IMR-90 (cell line): ENCODE results near the gene UPF1. TPM values are rescaled to one million over a fixed set of nuclear protein-coding genes. Genes with fewer than 3 reads are reported as not detected.

Experiments
- ATAC-seq: fragments of 200-7000 bp; cut with Tn5 transposase; 2 replicates; pipeline ENCODE4 v1.9.1; 2020; ENCODE audit warnings: low read depth, mild to moderate bottlenecking, moderate library complexity
- BruUV-seq: library from RNA; stranded (reverse); fragments of 400-500 nt; replicated peaks from 2 replicates; lab custom pipeline; 2021; lab: Mats Ljungman, UMichigan
- CTCF ChIA-PET: fragments of 300-600 bp; formaldehyde crosslinking; extraction: SDS; loops from one replicate; lab custom pipeline; 2021; ENCODE audit warnings: antibody characterized with exemption; lab: Yijun Ruan, JAX
- POLR2A ChIA-PET: fragments of 300-600 bp; sonication (Branson Sonifier 250); formaldehyde crosslinking; loops from one replicate; lab custom pipeline; 2022; ENCODE audit warnings: antibody characterized with exemption; ENCODE audit not compliant: unreplicated experiment; lab: Charles Lee
- DNase-seq: peaks from one replicate; pipeline ENCODE4 v3.0.0; 2013
- H2AFZ ChIP-seq: replicated peaks from 2 replicates; pipeline ENCODE3; 2013; ENCODE audit warnings: low read length, mild to moderate bottlenecking; ENCODE audit not compliant: poor library complexity
- H2AK5ac ChIP-seq: 2 replicates; pipeline ENCODE4 v1.6.1; 2013; ENCODE audit warnings: low read depth, low read length, inconsistent platforms
- H2AK9ac ChIP-seq: replicated peaks from 2 replicates; pipeline ENCODE3; 2013; ENCODE audit warnings: mild to moderate bottlenecking, low read depth, low read length, moderate library complexity; ENCODE audit not compliant: poor library complexity
- H2BK120ac ChIP-seq: 2 replicates; pipeline ENCODE4 v1.6.1; 2013; ENCODE audit warnings: low read depth, low read length, inconsistent platforms
- H2BK15ac ChIP-seq: 3 replicates; pipeline ENCODE4 v1.6.1; 2013; ENCODE audit warnings: low read depth, low read length, inconsistent platforms
- H2BK20ac ChIP-seq: 2 replicates; pipeline ENCODE4 v1.6.1; 2013; ENCODE audit warnings: low read depth, mild to moderate bottlenecking, inconsistent platforms, low read length, moderate library complexity
- H2BK5ac ChIP-seq: 2 replicates; pipeline ENCODE4 v1.6.1; 2013; ENCODE audit warnings: mild to moderate bottlenecking, low read depth, low read length, inconsistent platforms; ENCODE audit not compliant: poor library complexity, severe bottlenecking
- H3K14ac ChIP-seq: replicated peaks from 2 replicates; pipeline ENCODE4 v1.6.1; 2013; ENCODE audit warnings: low read depth, low read length, inconsistent platforms
- H3K18ac ChIP-seq: 2 replicates; pipeline ENCODE4 v1.6.1; 2013; ENCODE audit warnings: low read depth, low read length, control low read depth
- H3K23ac ChIP-seq: 2 replicates; pipeline ENCODE4 v1.6.1; 2013; ENCODE audit warnings: low read depth, low read length, inconsistent platforms
- H3K27ac ChIP-seq: 2 replicates; pipeline ENCODE4 v1.5.1; 2013; ENCODE audit warnings: mild to moderate bottlenecking, control low read depth, low read length; ENCODE audit not compliant: insufficient read depth
- H3K27me3 ChIP-seq: 2 replicates; pipeline ENCODE4 v1.6.1; 2013; ENCODE audit warnings: low read length; ENCODE audit not compliant: control insufficient read depth, insufficient read depth
- H3K36me3 ChIP-seq: 2 replicates; pipeline ENCODE4 v1.6.1; 2013; ENCODE audit warnings: low read length, mixed read lengths; ENCODE audit not compliant: control insufficient read depth, insufficient read depth
- H3K4ac ChIP-seq: 2 replicates; pipeline ENCODE4 v1.6.1; 2013; ENCODE audit warnings: low read depth, low read length, inconsistent platforms
- H3K4me1 ChIP-seq: 2 replicates; pipeline ENCODE4 v1.6.1; 2013; ENCODE audit warnings: low read length, mixed read lengths; ENCODE audit not compliant: control insufficient read depth, insufficient read depth
- H3K4me2 ChIP-seq: 2 replicates; pipeline ENCODE4 v1.6.1; 2013; ENCODE audit warnings: low read depth, mild to moderate bottlenecking, control low read depth, low read length, moderate library complexity
- H3K4me3 ChIP-seq: 2 replicates; pipeline ENCODE4 v1.5.1; 2013; ENCODE audit warnings: low read depth, mild to moderate bottlenecking, control low read depth, low read length, moderate library complexity; ENCODE audit not compliant: insufficient read depth
- H3K56ac ChIP-seq: 2 replicates; pipeline ENCODE4 v1.6.1; 2013; ENCODE audit warnings: low read length, inconsistent platforms; ENCODE audit not compliant: insufficient read depth; ENCODE audit errors: extremely low read depth
- H3K79me1 ChIP-seq, 2 experiments: 2 replicates each; pipeline ENCODE4 v1.6.1; 2013; ENCODE audit warnings: low read length in 2 of 2, inconsistent platforms in 1 of 2, low read depth in 1 of 2
- H3K9ac ChIP-seq: 2 replicates; pipeline ENCODE4 v1.6.1; 2013; ENCODE audit warnings: low read depth, low read length, control low read depth
- H3K9me1 ChIP-seq: 2 replicates; pipeline ENCODE4 v1.6.1; 2013; ENCODE audit warnings: low read length, inconsistent platforms; ENCODE audit not compliant: insufficient read depth
- H3K9me3 ChIP-seq: 2 replicates; pipeline ENCODE4 v1.6.1; 2013; ENCODE audit warnings: low read length; ENCODE audit not compliant: control insufficient read depth, insufficient read depth
- H4K20me1 ChIP-seq: 2 replicates; pipeline ENCODE4 v1.6.1; 2013; ENCODE audit warnings: low read length, inconsistent platforms; ENCODE audit not compliant: insufficient read depth
- H4K5ac ChIP-seq: 2 replicates; pipeline ENCODE4 v1.6.1; 2013; ENCODE audit warnings: mild to moderate bottlenecking, low read depth, low read length, control low read depth
- H4K8ac ChIP-seq, 2 experiments: 2 replicates each; pipeline ENCODE4 v1.6.1; 2013; ENCODE audit warnings: low read depth in 2 of 2, low read length in 2 of 2, control low read depth in 1 of 2, inconsistent platforms in 1 of 2
- H4K91ac ChIP-seq: 2 replicates; pipeline ENCODE4 v1.6.1; 2013; ENCODE audit warnings: low read depth, low read length, inconsistent platforms; ENCODE audit not compliant: insufficient read depth
- FOS ChIP-seq: fragments of 150-350 bp; IDR thresholded peaks from 2 replicates; pipeline ENCODE4 v1.6.1; 2016; ENCODE audit warnings: low read depth, low read length
- MAFK ChIP-seq: IDR thresholded peaks from 2 replicates; pipeline ENCODE4 v1.6.1; 2012; ENCODE audit warnings: low read depth, low read length, improper control_type of control experiment
- MAZ ChIP-seq: IDR thresholded peaks from 2 replicates; pipeline ENCODE4 v1.6.1; 2012; ENCODE audit warnings: low read depth, mild to moderate bottlenecking, low read length, improper control_type of control experiment, moderate library complexity, borderline replicate concordance
- NFE2L2 ChIP-seq: fragments of 150-350 bp; IDR thresholded peaks from 2 replicates; pipeline ENCODE4 v1.6.1; 2016; ENCODE audit warnings: low read depth, mild to moderate bottlenecking, low read length
- RAD21 ChIP-seq: IDR thresholded peaks from 2 replicates; pipeline ENCODE4 v1.6.1; 2012; ENCODE audit warnings: low read length, improper control_type of control experiment
- SMC3 ChIP-seq: fragments of 150-350 bp; IDR thresholded peaks from 2 replicates; pipeline ENCODE4 v1.6.1; 2016; ENCODE audit warnings: low read depth, mild to moderate bottlenecking, antibody characterized with exemption, low read length, moderate library complexity
- WGBS, 2 experiments: methylation state at CpG; one replicate each; pipeline versions ENCODE4 v1.1.5 to v1.1.7; 2013; ENCODE audit warnings: missing lambda C conversion rate in 2 of 2; ENCODE audit not compliant: insufficient read length in 1 of 2; ENCODE audit errors: extremely low coverage in 2 of 2; 5-methylcytosine and 5-hydroxymethylcytosine counted together
- dilution Hi-C: fragments of 300-500 bp; cut with HindIII; formaldehyde crosslinking; loops from one replicate; pipeline ENCODE4 v1.14.3; 2018; ENCODE audit warnings: low sequenced_read_pairs; ENCODE audit not compliant: unreplicated experiment
- in situ Hi-C: fragments of 300-500 bp; cut with MboI; formaldehyde crosslinking; loops from 3 replicates; pipeline ENCODE4 v1.14.3; 2019; ENCODE audit warnings: low sequenced_read_pairs, inconsistent platforms, mixed read lengths
- intact Hi-C: fragments of 100-400 bp; cut with micrococcal nuclease; formaldehyde crosslinking; loops from 2 replicates; pipeline ENCODE4 v1.10.0; 2022
- polyA plus RNA-seq, 3 experiments: library from polyadenylated mRNA; depleted of rRNA; stranded (reverse); fragments of >200 nt; gene quantifications; 2 replicates each; pipeline ENCODE4 v1.2.3, GENCODE V29; 2012; ENCODE audit warnings: low replicate concordance in 1 of 3
- total RNA-seq: library from RNA; depleted of rRNA; stranded (reverse); fragments of >200 nt; gene quantifications from 2 replicates; pipeline ENCODE4 v1.2.3, GENCODE V29; 2012
- TF ChIP-seq, protein P1 (sequence below): conservative IDR thresholded peaks from 2 replicates; pipeline ENCODE4 v1.5.1; 2012; ENCODE audit warnings: mild to moderate bottlenecking, low read depth, low read length, improper control_type of control experiment

UPF1 gene
- total and polyA plus RNA-seq, 2 of the 4 experiments (the other 2 are of a cell fraction): 31.2 to 50.3 TPM

DNA sequence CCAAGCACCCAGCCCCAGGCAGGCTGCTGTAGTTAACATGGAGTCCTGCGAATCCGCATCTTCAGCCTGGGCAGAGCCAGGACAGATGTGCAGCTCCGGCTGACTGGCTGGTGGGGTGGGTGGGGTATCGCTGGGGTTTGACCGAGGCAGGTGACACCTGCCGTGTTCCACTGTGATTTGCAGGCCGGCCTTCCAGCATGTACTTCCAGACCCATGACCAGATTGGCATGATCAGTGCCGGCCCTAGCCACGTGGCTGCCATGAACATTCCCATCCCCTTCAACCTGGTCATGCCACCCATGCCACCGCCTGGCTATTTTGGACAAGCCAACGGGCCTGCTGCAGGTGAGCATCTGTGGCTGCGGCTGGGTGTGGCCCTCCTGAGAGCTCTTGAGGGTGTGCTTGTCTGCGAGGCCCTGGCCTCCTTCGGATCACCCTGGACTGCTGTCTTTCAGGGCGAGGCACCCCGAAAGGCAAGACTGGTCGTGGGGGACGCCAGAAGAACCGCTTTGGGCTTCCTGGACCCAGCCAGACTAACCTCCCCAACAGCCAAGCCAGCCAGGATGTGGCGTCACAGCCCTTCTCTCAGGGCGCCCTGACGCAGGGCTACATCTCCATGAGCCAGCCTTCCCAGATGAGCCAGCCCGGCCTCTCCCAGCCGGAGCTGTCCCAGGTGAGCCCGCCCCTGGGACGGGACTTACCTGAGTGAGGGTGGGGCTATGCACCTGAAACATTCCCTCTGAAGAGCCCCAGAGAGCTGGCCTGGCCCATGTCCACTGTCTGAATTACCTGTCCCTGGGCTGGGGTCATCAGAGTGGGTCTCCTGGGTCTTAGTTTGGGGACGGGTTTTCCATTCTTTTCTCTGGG lies 33.6 kb downstream of the UPF1 start (continued):
- no peak for TF ChIP-seq MAFK

DNA sequence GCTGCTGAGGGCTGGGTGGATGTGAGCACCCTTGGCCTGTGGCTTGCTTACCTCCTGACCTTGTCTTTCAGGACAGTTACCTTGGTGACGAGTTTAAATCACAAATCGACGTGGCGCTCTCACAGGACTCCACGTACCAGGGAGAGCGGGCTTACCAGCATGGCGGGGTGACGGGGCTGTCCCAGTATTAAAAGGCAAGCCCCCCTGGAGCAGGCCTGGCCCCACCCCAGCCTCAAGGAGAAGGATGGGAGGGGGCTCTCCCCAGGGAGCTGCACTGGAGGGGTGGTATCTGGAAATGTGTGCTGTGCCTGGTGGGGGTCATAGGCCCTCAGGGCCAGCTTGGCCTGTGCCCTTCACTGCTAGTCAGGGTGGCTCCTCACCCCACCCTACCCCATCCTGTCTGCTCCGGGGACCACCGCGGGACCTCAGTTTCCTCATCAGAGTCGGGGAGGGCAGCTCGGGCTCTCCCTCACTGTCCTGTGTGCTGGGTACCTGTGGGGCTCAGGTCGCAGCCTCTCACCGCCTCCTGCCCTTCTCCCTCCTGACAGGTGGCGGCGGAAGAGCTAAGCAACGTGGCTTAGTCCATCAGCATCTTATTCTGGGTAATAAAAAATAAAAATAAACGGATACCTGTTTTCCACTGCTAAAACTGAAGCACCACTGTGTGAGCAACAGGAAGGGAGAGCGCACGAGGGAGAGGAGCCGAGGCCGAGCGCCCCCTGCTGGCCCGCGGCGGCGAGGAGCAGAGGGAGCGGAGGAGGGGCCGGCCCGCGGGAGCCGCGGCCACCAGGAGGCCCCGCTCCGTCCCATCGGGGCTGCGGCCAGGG lies 34.4 kb downstream of the UPF1 start:
- Histone ChIP-seq H3K36me3 (peaks cover 59% of the 10 kb centered on the region), H2BK120ac (no peak overlapping the region), H3K79me1 (peaks cover 4 to 8% of the 10 kb centered on the region in 2 experiments; a peak in 2 of 4 replicates), H2AK5ac (0 out of 2 replicates have a peak overlapping the region, but pooled peaks have one; percentile 2), H3K9me1 (no peaks in the 10 kb centered on the region), H2AK9ac (no peak overlapping the region), H3K56ac (no peak overlapping the region), H3K27me3 (no peaks in the 10 kb centered on the region), H3K4me2 (no peak overlapping the region), H3K4me1 (no peaks in the 10 kb centered on the region), H3K9ac (no peak overlapping the region), H2AFZ (no peak overlapping the region), H2BK5ac (no peak overlapping the region), H3K18ac (no peak overlapping the region), H4K20me1 (peaks cover 8% of the 10 kb centered on the region), H3K4ac (no peak overlapping the region), H3K4me3 (no peak overlapping the region), H3K14ac (no peak overlapping the region), H4K8ac (peak overlapping the region in 1 of 2 experiments; percentile 38; a peak in 1 of 4 replicates), H2BK20ac (no peak overlapping the region), H2BK15ac (no peak overlapping the region), H4K91ac (no peak overlapping the region), H3K23ac (no peak overlapping the region), H3K27ac (no peak overlapping the region), H3K9me3 (no peaks in the 10 kb centered on the region), H4K5ac (no peak overlapping the region)
- ChIA-PET POLR2A (no interaction called here), CTCF (interaction anchor here (0.6 to 1.4 kb wide), 3 partner anchors 10 to 174 kb away, joined by 3 read pairs; no protein-coding TSS in a partner anchor)
- ATAC-seq (peak; percentile 95), DNase-seq (peak; percentile 36)
- dilution Hi-C loops: no loop called here
- intact Hi-C loops: no loop called here
- no TSS peak for BruUV-seq
- WGBS, 2 experiments: 5% methylated on average over 4 of the region's 38 CpGs; no CpG with 5 or more reads in 1 of the 2 experiments
- in situ Hi-C loops: no loop called here
- TF ChIP-seq NFE2L2: no peak
- TF ChIP-seq, protein P1, sequence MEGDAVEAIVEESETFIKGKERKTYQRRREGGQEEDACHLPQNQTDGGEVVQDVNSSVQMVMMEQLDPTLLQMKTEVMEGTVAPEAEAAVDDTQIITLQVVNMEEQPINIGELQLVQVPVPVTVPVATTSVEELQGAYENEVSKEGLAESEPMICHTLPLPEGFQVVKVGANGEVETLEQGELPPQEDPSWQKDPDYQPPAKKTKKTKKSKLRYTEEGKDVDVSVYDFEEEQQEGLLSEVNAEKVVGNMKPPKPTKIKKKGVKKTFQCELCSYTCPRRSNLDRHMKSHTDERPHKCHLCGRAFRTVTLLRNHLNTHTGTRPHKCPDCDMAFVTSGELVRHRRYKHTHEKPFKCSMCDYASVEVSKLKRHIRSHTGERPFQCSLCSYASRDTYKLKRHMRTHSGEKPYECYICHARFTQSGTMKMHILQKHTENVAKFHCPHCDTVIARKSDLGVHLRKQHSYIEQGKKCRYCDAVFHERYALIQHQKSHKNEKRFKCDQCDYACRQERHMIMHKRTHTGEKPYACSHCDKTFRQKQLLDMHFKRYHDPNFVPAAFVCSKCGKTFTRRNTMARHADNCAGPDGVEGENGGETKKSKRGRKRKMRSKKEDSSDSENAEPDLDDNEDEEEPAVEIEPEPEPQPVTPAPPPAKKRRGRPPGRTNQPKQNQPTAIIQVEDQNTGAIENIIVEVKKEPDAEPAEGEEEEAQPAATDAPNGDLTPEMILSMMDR: peak; percentile 99
- TF ChIP-seq SMC3: peak; percentile 72
- no peak for TF ChIP-seq FOS
- TF ChIP-seq RAD21: peak; percentile 70
- TF ChIP-seq MAZ: peak; percentile 83
